GM18526 (cell line): Measurements from ENCODE around the gene URM1.

Experiments
- POLR2A ChIP-seq: IDR thresholded peaks from 3 replicates; pipeline ENCODE4 v1.6.1; 2011; ENCODE audit not compliant: insufficient read length; ENCODE audit errors: extremely low read depth

The URM1 gene

GRCh38 chr9:128411364-128412119 is 40.4 kb downstream of the URM1 start:
- no peak for TF ChIP-seq POLR2A

GRCh38 chr9:128412120-128412790 is 41.1 kb downstream of the URM1 start:
- no peak for TF ChIP-seq POLR2A

DNA sequence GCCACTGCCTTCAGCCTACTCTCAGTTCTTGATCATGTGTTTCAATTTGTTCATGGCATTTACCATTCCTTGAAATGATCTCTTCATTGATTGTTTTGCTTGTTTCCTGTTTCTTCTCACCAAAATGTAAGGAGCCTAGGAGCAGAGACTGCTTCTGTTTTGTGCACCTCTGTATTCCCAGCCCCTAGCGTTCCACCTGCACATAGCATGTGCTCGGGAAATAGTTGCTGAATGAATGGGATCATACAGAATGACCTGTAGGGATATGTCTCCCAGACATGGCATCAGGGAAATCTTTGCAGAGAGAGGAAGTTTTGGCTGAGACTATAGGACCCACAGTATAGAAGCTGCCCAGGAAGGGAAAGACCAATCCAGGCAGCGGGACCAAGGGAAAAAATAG is 43.3 kb downstream of the URM1 start:
- no peak for TF ChIP-seq POLR2A

DNA sequence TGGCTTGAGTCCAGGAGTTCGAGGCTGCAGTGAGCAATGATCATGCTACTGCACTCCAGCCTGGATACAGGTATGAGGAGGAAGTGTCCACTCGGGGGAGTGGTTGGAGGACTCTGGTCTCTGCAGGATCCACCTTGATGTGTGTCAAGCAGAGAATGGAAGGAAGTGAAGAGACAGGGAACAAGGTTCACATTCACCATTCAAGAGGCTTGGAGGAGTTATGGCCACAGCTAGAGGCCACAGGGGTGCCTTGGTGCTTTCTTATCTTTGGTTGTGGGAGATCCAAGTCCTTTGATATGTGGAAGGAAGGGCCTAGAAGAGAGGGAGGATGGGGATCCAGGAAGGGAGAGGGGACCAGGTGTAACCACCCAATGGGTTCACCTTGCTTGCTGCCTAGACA is 44.1 kb downstream of the URM1 start:
- no peak for TF ChIP-seq POLR2A

DNA sequence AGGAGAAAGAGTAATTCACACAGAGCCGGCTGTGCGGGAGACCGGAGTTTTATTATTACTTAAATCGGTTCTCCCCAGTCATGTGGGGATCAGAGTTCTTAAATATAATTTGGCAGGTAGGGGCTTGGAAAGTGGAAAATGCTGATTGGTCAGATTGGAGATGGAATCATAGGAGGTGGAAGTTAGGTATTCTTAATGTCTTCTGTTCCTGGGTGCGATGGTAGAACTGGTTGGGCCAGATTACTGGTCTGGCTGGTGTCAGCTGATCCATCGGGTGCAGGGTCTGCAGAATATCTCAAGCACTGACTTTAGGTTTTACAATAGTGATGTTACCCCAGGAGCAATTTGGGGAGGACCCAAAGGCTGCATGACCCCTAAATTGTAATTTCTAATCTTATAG is 44.8 kb downstream of the URM1 start:
- TF ChIP-seq POLR2A = no peak

- no peak for TF ChIP-seq POLR2A
These were observed 45.4 kb downstream of the URM1 start for GRCh38 chr9:128416432-128417019.

DNA sequence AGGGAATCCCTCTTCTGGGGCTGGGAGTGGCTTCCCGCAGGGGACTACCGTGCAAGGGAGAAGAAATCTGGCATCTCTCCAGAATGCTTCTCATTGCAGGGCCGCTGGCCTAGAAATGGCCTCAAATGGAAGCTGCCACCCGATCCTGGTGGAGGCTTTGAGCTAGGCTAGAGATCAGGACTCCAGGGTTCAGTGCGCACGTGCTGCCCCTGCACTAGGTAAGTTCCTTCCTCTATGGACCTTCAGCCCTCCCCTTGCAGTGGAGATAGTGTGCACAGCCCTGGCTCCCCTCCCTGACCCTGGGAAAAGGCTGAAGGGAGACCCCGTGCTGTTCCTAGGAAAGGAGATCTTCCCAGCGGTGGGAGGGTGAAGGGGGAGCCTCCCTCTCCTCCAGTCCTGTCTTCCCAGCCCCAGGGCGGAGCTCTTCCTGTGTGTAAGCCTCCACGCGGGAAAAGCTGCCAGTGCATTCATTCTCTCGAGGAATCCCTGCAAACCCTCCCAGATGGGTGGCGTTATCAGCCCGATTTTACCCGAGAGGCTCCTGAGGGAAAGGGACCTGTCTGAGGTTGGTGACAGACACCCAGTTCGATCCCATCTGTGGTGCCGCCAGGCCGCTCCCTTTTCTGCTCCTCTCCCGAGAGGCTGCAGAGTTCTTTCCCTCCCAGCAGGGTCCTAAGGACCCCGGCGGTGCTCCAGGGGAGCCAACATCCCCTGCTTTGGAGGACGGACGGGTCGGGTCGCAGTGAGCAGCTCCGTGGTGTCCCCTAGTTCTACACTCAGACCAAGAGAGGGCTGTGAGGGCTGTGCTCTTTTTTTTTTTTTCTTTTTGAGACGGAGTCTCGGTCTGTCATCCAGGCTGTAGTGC is 48.1 kb downstream of the URM1 start:
- no peak for TF ChIP-seq POLR2A

- no peak for TF ChIP-seq POLR2A
These were observed 49.0 kb downstream of the URM1 start for GRCh38 chr9:128420060-128420650.

DNA sequence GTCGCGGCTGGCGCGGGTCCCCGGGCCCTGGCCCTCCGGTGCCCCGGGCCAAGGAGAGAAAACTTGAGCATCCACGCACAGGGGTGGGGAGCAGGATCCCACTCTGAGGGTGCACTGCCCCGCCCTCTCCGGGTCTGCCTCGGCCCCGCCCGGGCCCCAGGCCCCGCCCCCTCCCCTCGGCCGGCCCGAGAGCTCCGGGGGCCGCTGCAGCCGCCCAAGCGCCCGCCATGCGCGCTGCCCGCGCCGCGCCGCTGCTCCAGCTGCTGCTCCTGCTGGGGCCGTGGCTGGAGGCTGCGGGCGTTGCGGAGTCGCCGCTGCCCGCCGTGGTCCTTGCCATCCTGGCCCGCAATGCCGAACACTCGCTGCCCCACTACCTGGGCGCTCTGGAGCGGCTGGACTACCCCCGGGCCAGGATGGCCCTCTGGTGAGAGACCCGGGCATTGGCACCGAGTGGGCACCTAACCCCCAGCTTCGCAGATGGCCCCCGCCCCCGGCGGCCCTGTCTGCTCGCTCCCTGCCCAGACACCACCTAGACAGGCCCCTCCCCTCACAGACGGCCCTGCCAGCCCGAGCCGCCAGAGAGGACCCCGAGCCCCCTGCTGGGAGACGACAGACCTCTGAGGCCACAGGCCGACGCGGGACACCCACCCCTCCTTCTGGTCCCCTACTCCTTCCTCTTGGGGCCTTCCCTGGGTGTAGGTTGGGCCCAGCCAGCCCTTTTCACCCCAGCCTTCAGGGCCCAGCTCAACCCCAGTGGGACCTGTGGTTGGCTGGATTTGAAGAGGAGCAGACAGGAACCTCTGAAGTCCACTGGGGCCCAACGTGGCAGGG is 49.7 kb downstream of the URM1 start, which contains the start of gene CERCAM:
TSS of gene CERCAM (plus strand) at position 207 of the 831 bp plus-strand sequence. CDS start at position 228, 21 bp downstream.
- TF ChIP-seq POLR2A = no peak

GRCh38 chr9:128421482-128421996 is 50.4 kb downstream of the URM1 start:
- no peak for TF ChIP-seq POLR2A

DNA sequence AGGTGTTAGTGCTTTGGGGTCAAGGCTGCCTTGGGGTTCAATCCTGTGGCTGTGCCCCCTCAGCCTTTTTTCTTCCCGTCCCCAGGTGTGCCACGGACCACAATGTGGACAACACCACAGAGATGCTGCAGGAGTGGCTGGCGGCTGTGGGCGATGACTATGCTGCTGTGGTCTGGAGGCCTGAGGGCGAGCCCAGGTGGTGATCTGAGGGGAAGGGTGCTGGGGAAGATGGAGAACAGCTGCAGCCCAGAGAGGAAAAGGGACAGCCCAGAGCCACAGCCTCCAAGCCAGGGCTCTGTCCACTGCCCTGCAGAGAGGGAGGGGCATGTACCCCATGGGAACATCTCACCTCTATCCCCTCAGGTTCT is 51.6 kb downstream of the URM1 start:
- no peak for TF ChIP-seq POLR2A

- no peak for TF ChIP-seq POLR2A
These were observed 53.1 kb downstream of the URM1 start for GRCh38 chr9:128424268-128424780.

DNA sequence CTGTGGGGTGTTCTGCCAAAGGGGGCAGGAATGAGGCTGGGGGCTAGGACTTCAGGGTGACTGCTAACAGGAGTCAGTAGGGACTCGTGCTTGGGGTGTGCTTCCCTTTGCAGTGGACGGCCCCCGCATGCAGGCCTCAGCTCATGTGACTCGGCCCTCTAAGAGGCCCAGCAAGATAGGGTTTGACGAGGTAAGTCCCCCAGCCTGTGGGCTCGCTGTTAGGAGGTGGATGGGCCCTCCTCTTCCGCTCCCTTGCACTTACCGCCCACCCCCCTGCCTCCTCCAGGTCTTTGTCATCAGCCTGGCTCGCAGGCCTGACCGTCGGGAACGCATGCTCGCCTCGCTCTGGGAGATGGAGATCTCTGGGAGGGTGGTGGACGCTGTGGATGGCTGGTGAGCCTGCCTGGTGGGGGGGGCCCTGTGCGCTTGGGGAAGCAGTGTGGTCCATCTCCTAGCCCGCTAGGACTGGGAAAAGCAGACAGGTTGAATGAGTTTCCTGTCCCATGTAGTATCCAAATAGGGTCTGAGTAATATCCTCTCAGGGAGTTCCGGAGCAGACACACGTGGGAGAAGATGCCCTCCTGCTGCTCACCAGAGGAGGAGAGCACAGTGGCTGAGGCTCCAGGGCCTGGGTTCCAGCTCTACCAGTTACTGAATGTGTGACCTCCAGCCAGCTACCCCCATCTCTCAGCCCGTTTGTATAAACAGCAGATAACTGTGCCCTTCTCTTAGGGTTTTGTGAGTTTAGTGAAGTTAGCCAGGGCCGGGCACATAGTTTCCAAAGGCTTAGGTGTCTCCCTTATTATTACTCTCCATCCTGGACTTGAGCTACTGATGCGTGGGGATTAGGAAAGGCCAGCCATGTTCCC is 57.7 kb downstream of the URM1 start:
- TF ChIP-seq POLR2A = no peak
